Endothelial cell of umbilical vein (primary cell): Measurements from ENCODE around the gene NLRP5.
"Not testable (repeated sequence)": the region's sequence is repeated elsewhere in the genome, so short reads cannot be mapped to it uniquely, and the experiment has no call there.

Experiments
- EZH2 ChIP-seq: IDR thresholded peaks from 2 replicates; pipeline ENCODE4 v1.6.1; 2012; ENCODE audit warnings: borderline replicate concordance, low read depth, mild to moderate bottlenecking, moderate library complexity, low read length, inconsistent platforms; ENCODE audit not compliant: severe bottlenecking
- FOS ChIP-seq: IDR thresholded peaks from 2 replicates; pipeline ENCODE4 v1.6.1; 2011; ENCODE audit warnings: mild to moderate bottlenecking, low read length, moderate library complexity, borderline replicate concordance; ENCODE audit not compliant: insufficient read depth
- GATA2 ChIP-seq: IDR thresholded peaks from 2 replicates; pipeline ENCODE4 v1.7.0; 2011; ENCODE audit warnings: low read depth, mild to moderate bottlenecking, moderate library complexity, mixed read lengths, low read length; ENCODE audit not compliant: insufficient read length, insufficient read depth
- JUN ChIP-seq: IDR thresholded peaks from 2 replicates; pipeline ENCODE4 v1.6.1; 2011; ENCODE audit warnings: borderline replicate concordance, low read depth; ENCODE audit not compliant: insufficient read length, insufficient read depth
- MYC ChIP-seq: IDR thresholded peaks from one replicate; pipeline ENCODE4 v1.6.1; 2011; ENCODE audit warnings: mild to moderate bottlenecking, low read depth, low read length
- POLR2A ChIP-seq: IDR thresholded peaks from 2 replicates; pipeline ENCODE4 v1.6.1; 2012; ENCODE audit warnings: low read depth, mild to moderate bottlenecking, control low read depth, low read length
- POLR2AphosphoS5 ChIP-seq: IDR thresholded peaks from 2 replicates; pipeline ENCODE4 v1.6.1; 2012; ENCODE audit warnings: low read depth, mild to moderate bottlenecking, control low read depth, low read length, moderate library complexity; ENCODE audit not compliant: insufficient read depth
- TF ChIP-seq, protein P1 (sequence below), 2 donors: IDR thresholded peaks; 1 replicate in 1 of 2; 2 replicates in 1 of 2; pipeline ENCODE4 v1.5.1; 2011; ENCODE audit warnings: low read length in 2 of 2, mild to moderate bottlenecking in 2 of 2, moderate library complexity in 2 of 2, control low read depth in 1 of 2, inconsistent platforms in 1 of 2, low read depth in 1 of 2; ENCODE audit not compliant: insufficient read depth in 1 of 2; ENCODE audit errors: extremely low read depth in 1 of 2
- TF ChIP-seq, protein P2 (sequence below): IDR thresholded peaks from 2 replicates; pipeline ENCODE4 v1.6.1; 2011; ENCODE audit not compliant: insufficient read depth, insufficient read length

DNA sequence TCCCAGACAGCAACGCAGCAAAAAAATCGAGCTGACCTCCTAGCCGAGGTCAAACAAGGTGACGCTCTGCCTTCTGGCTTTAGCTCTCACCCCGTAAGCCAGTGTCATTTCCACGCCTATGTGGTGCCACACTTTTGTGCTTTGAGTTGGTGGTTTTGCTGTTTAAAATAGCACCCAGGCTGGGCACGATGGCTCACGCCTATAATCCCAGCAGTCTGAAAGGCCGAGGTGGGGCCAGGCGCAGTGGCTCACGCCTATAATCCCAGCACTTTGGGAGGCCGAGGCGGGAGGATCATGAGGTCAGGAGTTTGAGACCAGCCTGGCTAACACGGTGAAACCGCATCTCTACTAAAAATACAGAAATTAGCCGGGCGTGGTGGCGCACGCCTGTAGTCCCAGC lies 36.0 kb upstream of the NLRP5 start:
- TF ChIP-seq, protein P1, sequence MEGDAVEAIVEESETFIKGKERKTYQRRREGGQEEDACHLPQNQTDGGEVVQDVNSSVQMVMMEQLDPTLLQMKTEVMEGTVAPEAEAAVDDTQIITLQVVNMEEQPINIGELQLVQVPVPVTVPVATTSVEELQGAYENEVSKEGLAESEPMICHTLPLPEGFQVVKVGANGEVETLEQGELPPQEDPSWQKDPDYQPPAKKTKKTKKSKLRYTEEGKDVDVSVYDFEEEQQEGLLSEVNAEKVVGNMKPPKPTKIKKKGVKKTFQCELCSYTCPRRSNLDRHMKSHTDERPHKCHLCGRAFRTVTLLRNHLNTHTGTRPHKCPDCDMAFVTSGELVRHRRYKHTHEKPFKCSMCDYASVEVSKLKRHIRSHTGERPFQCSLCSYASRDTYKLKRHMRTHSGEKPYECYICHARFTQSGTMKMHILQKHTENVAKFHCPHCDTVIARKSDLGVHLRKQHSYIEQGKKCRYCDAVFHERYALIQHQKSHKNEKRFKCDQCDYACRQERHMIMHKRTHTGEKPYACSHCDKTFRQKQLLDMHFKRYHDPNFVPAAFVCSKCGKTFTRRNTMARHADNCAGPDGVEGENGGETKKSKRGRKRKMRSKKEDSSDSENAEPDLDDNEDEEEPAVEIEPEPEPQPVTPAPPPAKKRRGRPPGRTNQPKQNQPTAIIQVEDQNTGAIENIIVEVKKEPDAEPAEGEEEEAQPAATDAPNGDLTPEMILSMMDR (IDR thresholded peaks at IDR 0.05; ENCODE audit: extremely low read depth in 1 of 2, insufficient read depth in 1 of 2, low read depth in 1 of 2, low read length in 2 of 2) = not testable (repeated sequence)
- not testable (repeated sequence) for TF ChIP-seq POLR2AphosphoS5, POLR2A, EZH2, GATA2, FOS, JUN, MYC
- TF ChIP-seq, protein P2, sequence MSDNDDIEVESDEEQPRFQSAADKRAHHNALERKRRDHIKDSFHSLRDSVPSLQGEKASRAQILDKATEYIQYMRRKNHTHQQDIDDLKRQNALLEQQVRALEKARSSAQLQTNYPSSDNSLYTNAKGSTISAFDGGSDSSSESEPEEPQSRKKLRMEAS = not testable (repeated sequence)
